Stimulated activated CD8-positive, alpha-beta memory T cell treated with anti-CD3 and anti-CD28 coated beads, Interleukin-2, amount 100 ng/mL, for 48 hours (primary cell): ENCODE measurements around the gene CDC5L.

Experiments
- DNase-seq, 2 donors: peaks; one replicate each; pipeline ENCODE4 v3.0.0-alpha.2; 2020; ENCODE audit warnings: low read depth in 2 of 2

The CDC5L gene

GRCh38 chr6:44498436-44498835, 110.9 kb downstream of the CDC5L start:
- DNase-seq, result no peak

- no peak for DNase-seq
Measured at GRCh38 chr6:44499609-44500008, 112.1 kb downstream of the CDC5L start.
